DOHH2 (cell line): ENCODE measurements around the gene TRIP4.

ENCODE experiments used
- CTCF ChIP-seq: fragments of 200-600 bp; sonication (generic); IDR thresholded peaks from one replicate; pipeline ENCODE4 v1.5.1; 2014; ENCODE audit warnings: antibody characterized with exemption, mild to moderate bottlenecking, low read depth, low read length; ENCODE audit not compliant: poor library complexity, severe bottlenecking
- EZH2phosphoT487 ChIP-seq: fragments of 200-600 bp; sonication (generic); IDR thresholded peaks from 2 replicates; pipeline ENCODE4 v1.6.1; 2017; ENCODE audit warnings: borderline replicate concordance, mild to moderate bottlenecking, antibody characterized with exemption, low read length, moderate library complexity, mixed read lengths

GRCh38 chr15:64387562-64388168 lies at the start of gene TRIP4:
- no peak for TF ChIP-seq CTCF
- no peak for TF ChIP-seq EZH2phosphoT487
